ENCODE measurements around the gene F11R. TPM values are rescaled to one million over a fixed set of nuclear protein-coding genes. Genes with fewer than 3 reads are reported as not detected.
A peak's percentile ranks its signal among the peaks of the same experiment; 100 is the strongest.
"Not testable (repeated sequence)": the region's sequence is repeated elsewhere in the genome, so short reads cannot be mapped to it uniquely, and the experiment has no call there.

The F11R gene
- total RNA-seq, 2 experiments from 2014 or later, result 13.7 to 18.4 TPM

DNA sequence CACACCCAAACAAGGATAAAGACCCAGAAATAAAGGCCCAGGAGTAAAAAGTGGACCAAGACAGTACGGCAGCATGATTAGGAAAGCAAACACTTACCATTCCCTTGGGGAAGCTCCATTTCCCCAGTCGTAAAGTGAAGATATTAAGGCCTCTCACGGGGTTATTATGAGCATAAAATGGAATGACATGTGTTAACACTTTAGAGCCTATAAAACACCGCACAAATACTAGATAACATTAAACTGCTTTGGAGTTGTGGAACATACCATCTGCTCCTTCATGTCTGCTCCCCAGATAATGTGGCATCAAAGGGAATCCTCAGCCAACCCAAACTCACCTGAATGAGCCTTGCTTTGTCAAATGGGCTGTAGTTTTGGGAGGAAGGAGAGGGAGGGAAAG, 57.4 kb downstream of the F11R start:
- POLR2A ChIA-PET, result no interaction called here
- Mint-ChIP-seq H3K27ac (no peak overlapping the region), H3K9me3 (ENCODE audit: insufficient read depth) (no peaks in the 10 kb centered on the region), H3K36me3 (ENCODE audit: low read depth) (no peaks in the 10 kb centered on the region), H3K4me1 (ENCODE audit: low read depth) (no peaks in the 10 kb centered on the region), H3K4me3 (no peak overlapping the region), H3K27me3 (ENCODE audit: low read depth) (peaks cover 8% of the 10 kb centered on the region)
- CTCF ChIA-PET, result interaction anchor here (0.9 to 2.7 kb wide), 3 partner anchors 9 to 129 kb away, joined by 3 to 14 read pairs (median 3); partner anchors contain the start of gene ITLN2
- ATAC-seq (no peak), DNase-seq (no peak)

DNA sequence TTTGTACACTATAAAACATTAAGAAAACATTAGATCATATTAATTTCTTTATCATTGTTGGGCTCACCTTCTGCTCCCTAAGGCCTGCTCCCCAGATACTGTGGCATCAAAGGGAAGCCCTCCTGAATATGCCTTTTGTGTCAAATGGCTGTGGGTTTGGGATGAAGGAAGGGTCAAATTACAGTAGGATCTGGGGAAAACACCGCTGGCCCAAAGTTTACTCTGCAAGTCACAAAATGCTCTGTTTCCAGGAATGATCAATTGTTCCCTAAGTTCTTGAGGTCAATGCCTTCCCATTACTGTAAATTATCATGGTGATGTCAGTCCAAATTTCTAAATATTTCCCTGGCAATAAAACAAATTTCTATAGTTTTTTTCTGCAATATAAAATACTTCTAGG, 59.5 kb downstream of the F11R start:
- ChIA-PET CTCF (interaction anchor here (0.7 to 1.3 kb wide), 2 partner anchors 29 to 184 kb away, joined by 3 to 6 read pairs; no protein-coding TSS in a partner anchor), POLR2A (no interaction called here)
- ATAC-seq, result no peak
- H3K4me3 Mint-ChIP-seq, result no peak overlapping the region
- no peaks in the 10 kb centered on the region for H3K36me3 Mint-ChIP-seq (ENCODE audit: low read depth)
- H3K9me3 Mint-ChIP-seq (ENCODE audit: insufficient read depth), result no peaks in the 10 kb centered on the region
- DNase-seq, result no peak
- H3K27me3 Mint-ChIP-seq (ENCODE audit: low read depth), result peaks cover 3% of the 10 kb centered on the region
- H3K4me1 Mint-ChIP-seq (ENCODE audit: low read depth), result no peaks in the 10 kb centered on the region
- no peak overlapping the region for H3K27ac Mint-ChIP-seq

GRCh38 chr1:160956966-160957365, 64.0 kb downstream of the F11R start:
- DNase-seq (no peak), ATAC-seq (no peak)
- Mint-ChIP-seq H3K4me1 (ENCODE audit: low read depth) (peaks cover 9% of the 10 kb centered on the region), H3K4me3 (no peak overlapping the region), H3K36me3 (ENCODE audit: low read depth) (no peaks in the 10 kb centered on the region), H3K27ac (no peak overlapping the region), H3K27me3 (ENCODE audit: low read depth) (peaks cover 3% of the 10 kb centered on the region), H3K9me3 (ENCODE audit: insufficient read depth) (no peaks in the 10 kb centered on the region)
- POLR2A ChIA-PET, result no interaction called here
- CTCF ChIA-PET, result interaction anchor here (0.9 to 1.7 kb wide), 4 partner anchors 120 to 176 kb away, joined by 3 to 6 read pairs (median 4); no protein-coding TSS in a partner anchor

- Mint-ChIP-seq H3K36me3 (ENCODE audit: low read depth) (no peaks in the 10 kb centered on the region), H3K27ac (peak within 1 kb of the TSS; percentile 74)
- POLR2A ChIA-PET, result interaction anchor here (0.6 to 1.2 kb wide), 2 partner anchors 20 to 120 kb away, joined by 3 to 6 read pairs; no protein-coding TSS in a partner anchor
Measured at GRCh38 chr1:160954158-160955104, 66.5 kb downstream of the F11R start, which contains the start of gene ITLN2. Gene ITLN2 (minus strand): TSS chr1:160954809. CDS start chr1:160954741, 68 bp downstream.

DNA sequence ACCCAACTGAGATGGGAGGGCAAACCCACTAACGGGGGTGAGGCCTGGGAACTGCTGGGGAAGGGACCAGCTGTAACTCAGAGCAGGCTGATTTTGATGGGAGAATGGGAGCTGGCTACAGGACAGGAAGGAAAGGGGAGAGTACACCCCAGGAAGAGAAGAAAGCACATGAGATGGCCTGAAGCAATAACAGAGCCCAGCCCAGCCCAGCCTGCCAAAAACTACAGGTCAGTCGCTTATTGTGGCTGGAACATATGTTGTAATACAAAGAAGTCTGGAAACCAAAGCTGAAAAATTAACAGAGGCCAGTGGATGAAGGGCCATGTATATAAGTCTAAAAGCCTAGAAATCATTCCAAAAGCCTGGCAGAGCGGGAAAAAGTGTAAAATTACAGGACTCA, 67.9 kb downstream of the F11R start:
- Mint-ChIP-seq H3K9me3 (ENCODE audit: insufficient read depth) (no peaks in the 10 kb centered on the region), H3K4me1 (ENCODE audit: low read depth) (peaks cover 22% of the 10 kb centered on the region), H3K27me3 (ENCODE audit: low read depth) (no peaks in the 10 kb centered on the region), H3K27ac (no peak overlapping the region), H3K4me3 (no peak overlapping the region), H3K36me3 (ENCODE audit: low read depth) (no peaks in the 10 kb centered on the region)
- ChIA-PET POLR2A (interaction anchor here (1.0 to 2.3 kb wide), 2 partner anchors 117 to 223 kb away, joined by 3 to 8 read pairs; no protein-coding TSS in a partner anchor), CTCF (interaction anchor here (0.7 to 6.5 kb wide), 28 partner anchors 12 to 278 kb away, joined by 3 to 323 read pairs (median 12); partner anchors contain the start of genes CD244, KLHDC9 and LY9)
- ATAC-seq (no peak), DNase-seq (no peak)

More at GRCh38 chr1:160954158-160955104, 66.5 kb downstream of the F11R start, which contains the start of gene ITLN2:
- ATAC-seq, result peak; percentile 83
- CTCF ChIA-PET, result interaction anchor here (0.6 to 6.5 kb wide), 61 partner anchors 9 to 279 kb away, joined by 3 to 323 read pairs (median 5); partner anchors contain the start of genes CD244, F11R, ITLN1 and KLHDC9
- no peaks in the 10 kb centered on the region for H3K9me3 Mint-ChIP-seq (ENCODE audit: insufficient read depth)
- no peaks in the 10 kb centered on the region for H3K27me3 Mint-ChIP-seq (ENCODE audit: low read depth)
- peaks cover 22% of the 10 kb centered on the region for H3K4me1 Mint-ChIP-seq (ENCODE audit: low read depth)
- DNase-seq, result peak; percentile 75
- no peak within 1 kb of the TSS for H3K4me3 Mint-ChIP-seq

DNA sequence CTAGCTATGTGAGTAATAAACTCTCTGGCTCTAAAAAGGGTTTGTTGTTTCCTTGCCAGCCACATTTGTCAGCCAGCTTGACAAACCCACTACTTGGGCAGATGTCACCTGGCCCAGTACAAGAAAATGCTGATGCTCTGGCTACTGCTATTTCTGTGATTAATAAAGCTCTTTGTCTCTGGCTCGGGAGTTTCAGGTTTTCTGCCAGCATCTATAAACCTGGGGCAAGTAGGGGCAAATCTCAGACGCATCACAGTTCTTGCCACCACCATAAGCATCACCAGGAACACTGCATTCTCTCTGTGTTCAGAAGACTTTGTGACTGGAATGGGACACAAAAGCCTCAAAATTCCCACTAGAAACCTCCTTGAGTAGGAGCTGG, 68.8 kb downstream of the F11R start:
- H3K4me1 Mint-ChIP-seq (ENCODE audit: low read depth), result peaks cover 22% of the 10 kb centered on the region
- ChIA-PET CTCF (interaction anchor here (0.7 to 6.5 kb wide), 69 partner anchors 8 to 335 kb away, joined by 3 to 323 read pairs (median 5); partner anchors contain the start of genes CD244, ITLN1, KLHDC9 and LY9), POLR2A (interaction anchor here (0.8 to 2.3 kb wide), 4 partner anchors 22 to 227 kb away, joined by 3 to 8 read pairs (median 3); no protein-coding TSS in a partner anchor)
- H3K27ac Mint-ChIP-seq, result no peak overlapping the region
- H3K4me3 Mint-ChIP-seq, result no peak overlapping the region
- DNase-seq, result no peak
- H3K27me3 Mint-ChIP-seq (ENCODE audit: low read depth), result no peaks in the 10 kb centered on the region
- no peak for ATAC-seq
- H3K9me3 Mint-ChIP-seq (ENCODE audit: insufficient read depth), result no peaks in the 10 kb centered on the region
- H3K36me3 Mint-ChIP-seq (ENCODE audit: low read depth), result no peaks in the 10 kb centered on the region

DNA sequence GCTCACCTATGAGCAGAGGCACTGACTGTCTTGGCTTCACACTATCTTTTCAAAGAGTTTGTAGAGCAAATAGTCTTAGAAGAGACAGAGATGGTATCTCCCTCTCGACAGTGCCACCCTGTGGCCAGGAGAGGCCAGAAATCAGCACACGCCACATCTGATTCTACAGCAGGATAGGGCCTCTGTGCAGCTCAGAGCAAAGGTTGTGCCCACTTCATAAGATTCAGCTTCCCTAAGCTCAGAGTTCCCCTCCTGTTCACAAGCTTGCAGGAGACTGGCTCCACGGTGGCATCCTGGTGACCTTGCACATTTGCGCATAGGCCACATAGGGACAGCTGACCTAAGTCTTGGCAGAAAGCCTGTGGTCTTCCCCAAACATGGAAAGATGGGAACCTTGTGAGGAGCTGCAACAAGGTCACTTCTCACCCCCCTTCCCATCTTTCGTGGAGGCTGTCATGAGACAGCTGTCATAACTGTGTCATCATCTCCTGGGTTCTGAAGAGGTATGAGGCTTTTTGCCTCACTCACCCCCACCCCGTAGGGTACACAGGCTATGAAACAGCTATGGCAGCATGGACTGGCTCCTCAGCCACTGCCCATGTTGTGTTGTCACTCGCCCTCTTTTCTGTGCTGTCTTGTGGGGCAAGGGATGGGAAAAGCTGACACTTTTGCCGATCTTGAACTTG, 69.4 kb downstream of the F11R start:
- Mint-ChIP-seq H3K4me1 (ENCODE audit: low read depth) (peaks cover 22% of the 10 kb centered on the region), H3K4me3 (no peak overlapping the region), H3K27ac (no peak overlapping the region), H3K27me3 (ENCODE audit: low read depth) (no peaks in the 10 kb centered on the region), H3K9me3 (ENCODE audit: insufficient read depth) (no peaks in the 10 kb centered on the region), H3K36me3 (ENCODE audit: low read depth) (no peaks in the 10 kb centered on the region)
- ChIA-PET CTCF (interaction anchor here (0.7 to 6.5 kb wide), 71 partner anchors 8 to 334 kb away, joined by 3 to 323 read pairs (median 5); partner anchors contain the start of genes CD244, ITLN1, KLHDC9 and LY9), POLR2A (interaction anchor here (0.6 to 2.3 kb wide), 5 partner anchors 21 to 226 kb away, joined by 3 to 8 read pairs (median 3); partner anchors contain the start of gene UFC1)
- peak; percentile 88 for ATAC-seq
- peak; percentile 87 for DNase-seq

- POLR2A ChIA-PET, result interaction anchor here (0.6 to 2.3 kb wide), 2 partner anchors 114 to 203 kb away, joined by 3 to 8 read pairs; partner anchors contain the start of gene UFC1
Measured at GRCh38 chr1:160950657-160951056, 70.3 kb downstream of the F11R start.

DNA sequence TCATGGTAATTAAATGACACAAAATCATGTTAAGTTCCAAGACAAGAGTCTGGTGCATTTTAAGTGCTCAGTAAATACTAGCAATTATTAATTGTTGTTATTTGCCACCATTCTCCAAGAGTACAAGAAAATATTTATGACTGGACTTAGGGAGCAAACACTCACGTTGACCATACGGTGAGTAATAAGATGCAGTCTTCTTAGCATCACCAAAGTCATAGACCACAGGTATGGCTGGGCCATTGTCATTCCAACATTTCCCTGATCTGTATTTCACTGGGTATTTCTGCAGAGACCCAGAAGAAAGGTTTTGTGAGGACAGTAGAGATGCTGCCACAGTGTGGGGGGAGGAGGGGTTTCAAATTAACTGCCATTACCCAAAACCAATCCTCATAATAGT, 71.1 kb downstream of the F11R start:
- Mint-ChIP-seq H3K27ac (no peak overlapping the region), H3K4me3 (no peak overlapping the region), H3K36me3 (ENCODE audit: low read depth) (no peaks in the 10 kb centered on the region), H3K4me1 (ENCODE audit: low read depth) (peaks cover 22% of the 10 kb centered on the region), H3K9me3 (ENCODE audit: insufficient read depth) (no peaks in the 10 kb centered on the region), H3K27me3 (ENCODE audit: low read depth) (peaks cover 2% of the 10 kb centered on the region)
- ChIA-PET POLR2A (no interaction called here), CTCF (interaction anchor here (5.4 to 6.5 kb wide), 3 partner anchors 114 to 173 kb away, joined by 50 to 323 read pairs (median 226); partner anchors contain the start of gene LY9)
- ATAC-seq, result no peak
- DNase-seq, result no peak

More at GRCh38 chr1:160950657-160951056, 70.3 kb downstream of the F11R start:
- no peak for ATAC-seq
- CTCF ChIA-PET, result interaction anchor here (0.7 to 6.5 kb wide), 28 partner anchors 9 to 268 kb away, joined by 3 to 323 read pairs (median 8); partner anchors contain the start of genes CD244 and LY9
- peak overlapping the region; percentile 45 for H3K27ac Mint-ChIP-seq
- H3K4me3 Mint-ChIP-seq, result no peak overlapping the region
- H3K27me3 Mint-ChIP-seq (ENCODE audit: low read depth), result no peaks in the 10 kb centered on the region
- no peaks in the 10 kb centered on the region for H3K9me3 Mint-ChIP-seq (ENCODE audit: insufficient read depth)
- no peak for DNase-seq
- no peaks in the 10 kb centered on the region for H3K36me3 Mint-ChIP-seq (ENCODE audit: low read depth)
- H3K4me1 Mint-ChIP-seq (ENCODE audit: low read depth), result peaks cover 22% of the 10 kb centered on the region

DNA sequence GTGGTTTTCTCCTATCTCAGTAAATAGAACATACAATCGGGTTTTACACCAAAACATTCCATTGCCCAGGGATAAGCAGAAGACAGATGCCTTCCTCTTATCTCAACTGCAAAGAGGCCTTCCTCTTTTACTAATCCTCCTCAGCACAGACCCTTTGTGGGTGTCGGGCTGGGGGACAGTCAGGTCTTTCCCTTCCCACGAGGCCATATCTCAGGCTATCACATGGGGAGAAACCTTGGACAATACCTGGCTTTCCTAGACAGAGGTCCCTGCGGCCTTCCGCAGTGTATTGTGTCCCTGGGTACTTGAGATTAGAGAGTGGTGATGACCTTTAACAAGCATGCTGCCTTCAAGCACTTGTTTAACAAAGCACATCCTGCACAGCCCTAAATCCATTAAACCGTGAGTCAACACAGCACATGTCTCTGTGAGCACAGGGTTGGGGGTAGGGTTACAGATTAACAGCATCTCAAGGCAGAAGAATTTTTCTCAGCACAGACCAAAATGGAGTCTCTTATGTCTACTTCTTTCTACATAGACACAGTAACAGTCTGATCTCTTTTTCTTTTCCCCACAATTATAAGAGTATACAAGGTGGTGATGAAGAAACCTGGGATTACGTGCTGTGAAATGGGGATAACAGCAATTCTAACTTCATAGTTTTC, 71.6 kb downstream of the F11R start:
- ATAC-seq; POLR2A ChIA-PET; H3K36me3 Mint-ChIP-seq (ENCODE audit: low read depth); H3K27ac Mint-ChIP-seq; H3K4me3 Mint-ChIP-seq; H3K9me3 Mint-ChIP-seq (ENCODE audit: insufficient read depth); H3K27me3 Mint-ChIP-seq (ENCODE audit: low read depth); DNase-seq: not testable (repeated sequence)
- H3K4me1 Mint-ChIP-seq (ENCODE audit: low read depth), result peaks cover 20% of the 10 kb centered on the region
- CTCF ChIA-PET, result interaction anchor here (5.4 to 6.5 kb wide), 3 partner anchors 113 to 172 kb away, joined by 50 to 323 read pairs (median 226); partner anchors contain the start of gene LY9
